Dendritic cell treated with granulocyte-macrophage colony-stimulating factor and Interleukin-4, amounts not matched to agents 40 ng/mL and 50 ng/mL, for 4 days (primary cell): ENCODE results near the gene ADCY3.

Source experiments
- H3K27ac Mint-ChIP-seq: one replicate; pipeline ENCODE4 v1.8.0; 2022; ENCODE audit warnings: mild to moderate bottlenecking, mixed read lengths
- H3K27me3 Mint-ChIP-seq: one replicate; pipeline ENCODE4 v1.8.0; 2022; ENCODE audit warnings: mild to moderate bottlenecking, mixed read lengths
- H3K36me3 Mint-ChIP-seq: one replicate; pipeline ENCODE4 v1.8.0; 2022; ENCODE audit warnings: low read depth, mixed read lengths
- H3K4me1 Mint-ChIP-seq: one replicate; pipeline ENCODE4 v1.8.0; 2022; ENCODE audit warnings: low read depth, mixed read lengths
- H3K4me3 Mint-ChIP-seq: one replicate; pipeline ENCODE4 v1.8.0; 2022; ENCODE audit warnings: mild to moderate bottlenecking, moderate library complexity, mixed read lengths
- H3K9me3 Mint-ChIP-seq: one replicate; pipeline ENCODE4 v1.8.0; 2022; ENCODE audit warnings: mixed read lengths
- intact Hi-C: fragments of 100-400 bp; cut with micrococcal nuclease; formaldehyde crosslinking; loops from one replicate; pipeline ENCODE4 v1.15.0; 2022

The ADCY3 gene

GRCh38 chr2:24939353-24939752 lies 19.3 kb upstream of the ADCY3 start:
- H3K36me3 Mint-ChIP-seq = no peaks in the 10 kb centered on the region
- no peaks in the 10 kb centered on the region for H3K4me1 Mint-ChIP-seq
- intact Hi-C loops = no loop called here
- no peak overlapping the region for H3K27ac Mint-ChIP-seq
- no peak overlapping the region for H3K4me3 Mint-ChIP-seq
- no peaks in the 10 kb centered on the region for H3K27me3 Mint-ChIP-seq
- no peaks in the 10 kb centered on the region for H3K9me3 Mint-ChIP-seq

DNA sequence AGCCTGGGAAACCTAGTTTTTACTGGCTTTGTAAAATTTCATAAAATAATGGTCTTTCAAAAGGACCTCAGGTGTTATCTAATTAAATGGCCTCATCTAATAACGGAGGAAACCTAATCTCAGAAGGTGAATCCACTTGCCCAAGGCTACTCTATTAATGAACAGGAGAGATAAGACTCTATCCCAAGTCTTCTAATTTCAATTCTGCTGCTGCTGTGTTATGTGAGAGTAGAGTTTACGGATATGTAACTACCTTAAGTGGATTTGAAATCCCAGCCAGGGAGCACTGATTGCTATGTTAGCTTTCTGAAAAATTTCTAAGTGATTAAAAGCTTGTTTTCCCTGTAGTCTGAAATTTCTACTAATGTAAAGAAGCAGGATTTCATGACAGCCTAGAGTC lies 17.2 kb upstream of the ADCY3 start:
- Mint-ChIP-seq H3K27me3 (no peaks in the 10 kb centered on the region), H3K4me1 (no peaks in the 10 kb centered on the region), H3K9me3 (no peaks in the 10 kb centered on the region), H3K4me3 (no peak overlapping the region), H3K36me3 (no peaks in the 10 kb centered on the region), H3K27ac (no peak overlapping the region)
- intact Hi-C loops = no loop called here

- intact Hi-C loops = no loop called here
- H3K4me1 Mint-ChIP-seq = peaks cover 4% of the 10 kb centered on the region
- H3K36me3 Mint-ChIP-seq = no peaks in the 10 kb centered on the region
- no peaks in the 10 kb centered on the region for H3K9me3 Mint-ChIP-seq
- no peak overlapping the region for H3K4me3 Mint-ChIP-seq
- peaks cover 3% of the 10 kb centered on the region for H3K27me3 Mint-ChIP-seq
- H3K27ac Mint-ChIP-seq = no peak overlapping the region
Measured at GRCh38 chr2:24935145-24935544, 15.1 kb upstream of the ADCY3 start.

- Mint-ChIP-seq H3K4me1 (peaks cover 4% of the 10 kb centered on the region), H3K27me3 (peaks cover 3% of the 10 kb centered on the region), H3K36me3 (no peaks in the 10 kb centered on the region), H3K9me3 (no peaks in the 10 kb centered on the region), H3K27ac (no peak overlapping the region), H3K4me3 (no peak overlapping the region)
- intact Hi-C loops = no loop called here
Measured at GRCh38 chr2:24932715-24933114, 12.7 kb upstream of the ADCY3 start.

DNA sequence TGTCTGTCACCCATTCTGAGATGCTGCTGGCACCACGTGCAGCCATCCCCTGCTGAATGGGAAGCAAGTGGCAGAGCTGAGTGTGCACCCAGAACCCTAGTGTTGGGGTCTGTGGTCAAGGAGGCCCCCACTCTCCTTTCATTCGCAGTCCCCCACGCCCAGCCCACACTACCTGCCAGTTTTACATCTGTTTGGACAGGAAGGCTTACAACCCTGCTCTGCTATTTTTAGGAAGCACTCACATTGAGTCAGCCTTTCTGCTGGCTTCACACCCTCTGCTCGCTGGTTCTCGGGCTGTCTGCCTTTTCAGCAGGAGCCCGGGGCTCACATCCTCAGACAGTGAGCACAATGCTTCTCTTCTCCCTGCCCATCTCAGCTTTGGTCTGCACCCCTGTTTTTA lies 10.7 kb upstream of the ADCY3 start:
- H3K27ac Mint-ChIP-seq = no peak overlapping the region
- intact Hi-C loops = no loop called here
- no peaks in the 10 kb centered on the region for H3K9me3 Mint-ChIP-seq
- no peaks in the 10 kb centered on the region for H3K36me3 Mint-ChIP-seq
- peaks cover 3% of the 10 kb centered on the region for H3K27me3 Mint-ChIP-seq
- no peak overlapping the region for H3K4me3 Mint-ChIP-seq
- peaks cover 4% of the 10 kb centered on the region for H3K4me1 Mint-ChIP-seq

GRCh38 chr2:24929230-24929629 lies 9.2 kb upstream of the ADCY3 start:
- Mint-ChIP-seq H3K4me1 (peaks cover 4% of the 10 kb centered on the region), H3K27ac (no peak overlapping the region), H3K4me3 (no peak overlapping the region), H3K9me3 (no peaks in the 10 kb centered on the region), H3K27me3 (peaks cover 5% of the 10 kb centered on the region), H3K36me3 (no peaks in the 10 kb centered on the region)
- intact Hi-C loops = no loop called here

DNA sequence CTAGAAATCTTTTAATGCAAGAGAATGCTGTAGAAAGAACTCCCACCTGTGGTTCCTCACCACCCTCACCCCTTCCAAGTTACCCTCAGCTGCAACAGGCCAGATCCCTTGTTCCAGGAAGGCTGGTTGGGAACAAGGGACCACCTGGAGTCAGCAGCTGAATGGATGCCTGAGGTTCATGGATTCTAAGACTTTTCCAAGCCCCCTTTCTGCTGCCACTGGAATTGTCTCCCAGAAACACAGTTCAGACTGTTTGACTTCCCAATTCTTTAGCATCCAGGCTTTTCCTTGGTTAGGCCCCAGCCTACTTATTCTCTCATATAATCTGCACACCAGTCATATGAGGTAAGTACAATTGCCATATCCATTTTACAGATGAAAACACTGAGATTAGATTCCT lies 8.0 kb upstream of the ADCY3 start:
- Mint-ChIP-seq H3K27ac (no peak overlapping the region), H3K36me3 (no peaks in the 10 kb centered on the region), H3K9me3 (no peaks in the 10 kb centered on the region), H3K4me1 (peaks cover 4% of the 10 kb centered on the region), H3K4me3 (no peak overlapping the region), H3K27me3 (peaks cover 10% of the 10 kb centered on the region)
- intact Hi-C loops = no loop called here

GRCh38 chr2:24926602-24927252 lies 6.7 kb upstream of the ADCY3 start:
- peaks cover 9% of the 10 kb centered on the region for H3K27me3 Mint-ChIP-seq
- no peak overlapping the region for H3K27ac Mint-ChIP-seq
- intact Hi-C loops = no loop called here
- H3K9me3 Mint-ChIP-seq = no peaks in the 10 kb centered on the region
- peaks cover 4% of the 10 kb centered on the region for H3K4me1 Mint-ChIP-seq
- no peaks in the 10 kb centered on the region for H3K36me3 Mint-ChIP-seq
- no peak overlapping the region for H3K4me3 Mint-ChIP-seq

- Mint-ChIP-seq H3K27me3 (peaks cover 11% of the 10 kb centered on the region), H3K4me1 (peaks cover 4% of the 10 kb centered on the region), H3K9me3 (no peaks in the 10 kb centered on the region), H3K4me3 (no peak overlapping the region), H3K36me3 (no peaks in the 10 kb centered on the region), H3K27ac (no peak overlapping the region)
- intact Hi-C loops = no loop called here
Measured at GRCh38 chr2:24926220-24926601, 6.2 kb upstream of the ADCY3 start.

GRCh38 chr2:24925815-24926214 lies 5.8 kb upstream of the ADCY3 start:
- Mint-ChIP-seq H3K36me3 (no peaks in the 10 kb centered on the region), H3K4me1 (peaks cover 6% of the 10 kb centered on the region), H3K4me3 (no peak overlapping the region), H3K27ac (no peak overlapping the region), H3K9me3 (no peaks in the 10 kb centered on the region), H3K27me3 (peaks cover 15% of the 10 kb centered on the region)
- intact Hi-C loops = no loop called here

GRCh38 chr2:24924732-24925131 lies 4.7 kb upstream of the ADCY3 start:
- H3K27ac Mint-ChIP-seq = no peak overlapping the region
- no peak overlapping the region for H3K4me3 Mint-ChIP-seq
- peaks cover 18% of the 10 kb centered on the region for H3K27me3 Mint-ChIP-seq
- H3K36me3 Mint-ChIP-seq = no peaks in the 10 kb centered on the region
- no peaks in the 10 kb centered on the region for H3K9me3 Mint-ChIP-seq
- H3K4me1 Mint-ChIP-seq = peaks cover 6% of the 10 kb centered on the region
- intact Hi-C loops = no loop called here

GRCh38 chr2:24924266-24924665 lies 4.2 kb upstream of the ADCY3 start:
- no peak overlapping the region for H3K4me3 Mint-ChIP-seq
- peaks cover 8% of the 10 kb centered on the region for H3K4me1 Mint-ChIP-seq
- H3K27me3 Mint-ChIP-seq = peaks cover 20% of the 10 kb centered on the region
- intact Hi-C loops = no loop called here
- H3K36me3 Mint-ChIP-seq = no peaks in the 10 kb centered on the region
- no peak overlapping the region for H3K27ac Mint-ChIP-seq
- H3K9me3 Mint-ChIP-seq = no peaks in the 10 kb centered on the region

DNA sequence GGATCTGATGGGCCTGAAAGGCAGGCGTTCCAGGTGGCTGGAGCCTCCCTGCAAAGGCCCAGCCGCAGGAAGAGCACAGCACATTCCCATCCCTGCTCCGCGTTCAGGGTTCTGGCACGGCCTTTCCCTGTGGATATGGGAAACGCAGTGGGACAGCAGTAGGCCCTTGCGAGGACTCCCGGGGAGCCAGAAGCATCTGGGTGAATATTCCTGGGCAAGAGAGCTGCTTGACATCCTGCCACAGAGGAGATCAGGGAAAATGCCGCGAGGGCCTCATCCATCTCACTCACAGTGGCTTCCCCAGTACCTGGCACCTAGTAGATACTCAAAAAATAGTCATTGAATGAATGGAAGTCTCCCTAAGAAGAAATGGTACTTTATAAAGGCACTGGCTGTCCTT lies 3.1 kb upstream of the ADCY3 start:
- H3K27ac Mint-ChIP-seq = no peak overlapping the region
- H3K9me3 Mint-ChIP-seq = no peaks in the 10 kb centered on the region
- H3K4me3 Mint-ChIP-seq = no peak overlapping the region
- H3K4me1 Mint-ChIP-seq = peaks cover 19% of the 10 kb centered on the region
- peaks cover 31% of the 10 kb centered on the region for H3K27me3 Mint-ChIP-seq
- intact Hi-C loops = no loop called here
- no peaks in the 10 kb centered on the region for H3K36me3 Mint-ChIP-seq

- peaks cover 24% of the 10 kb centered on the region for H3K4me1 Mint-ChIP-seq
- no peak overlapping the region for H3K4me3 Mint-ChIP-seq
- peaks cover 37% of the 10 kb centered on the region for H3K27me3 Mint-ChIP-seq
- no peaks in the 10 kb centered on the region for H3K36me3 Mint-ChIP-seq
- no peaks in the 10 kb centered on the region for H3K9me3 Mint-ChIP-seq
- intact Hi-C loops = no loop called here
- no peak overlapping the region for H3K27ac Mint-ChIP-seq
Measured at GRCh38 chr2:24922556-24922955, 2.5 kb upstream of the ADCY3 start.

GRCh38 chr2:24920809-24921441 lies 888 bp upstream of the ADCY3 start:
- Mint-ChIP-seq H3K36me3 (no peaks in the 10 kb centered on the region), H3K4me3 (peak overlapping the region; percentile 18), H3K27ac (no peak overlapping the region), H3K9me3 (no peaks in the 10 kb centered on the region), H3K4me1 (peaks cover 33% of the 10 kb centered on the region), H3K27me3 (peaks cover 39% of the 10 kb centered on the region)
- intact Hi-C loops = no loop called here
